A673 (cell line): ENCODE measurements around the gene RBM17.
"Not testable (repeated sequence)": the region's sequence is repeated elsewhere in the genome, so short reads cannot be mapped to it uniquely, and the experiment has no call there.

Experiments used
- CTCF ChIP-seq: fragments of 300-800, 200-600 bp; sonication (generic); conservative IDR thresholded peaks from 2 replicates; pipeline ENCODE4 v1.5.1; 2017; ENCODE audit warnings: low read depth, mild to moderate bottlenecking, antibody characterized with exemption, low read length, moderate library complexity, mixed read lengths
- EZH2 ChIP-seq: fragments of 200-600 bp; sonication (generic); IDR thresholded peaks from 2 replicates; pipeline ENCODE4 v1.6.1; 2017; ENCODE audit warnings: borderline replicate concordance, low read depth, mild to moderate bottlenecking, mixed read lengths, antibody characterized with exemption, low read length; ENCODE audit not compliant: poor library complexity, severe bottlenecking

GRCh38 chr10:6142186-6142585 lies 53.4 kb downstream of the RBM17 start:
- not testable (repeated sequence) for TF ChIP-seq EZH2, CTCF
